H1 (cell line): ENCODE results near the gene PHLPP1. TPM values are rescaled to one million over a fixed set of nuclear protein-coding genes. Genes with fewer than 3 reads are reported as not detected.

ENCODE experiments used
- CTCF ChIA-PET: fragments of 300-600 bp; sonication (Branson Sonifier 250); formaldehyde crosslinking; loops from one replicate; lab custom pipeline; 2021; ENCODE audit not compliant: partially characterized antibody; lab: Charles Lee
- POLR2A ChIA-PET: fragments of 300-600 bp; sonication (Branson Sonifier 250); formaldehyde crosslinking; loops from one replicate; lab custom pipeline; 2021; ENCODE audit warnings: inconsistent platforms; ENCODE audit not compliant: partially characterized antibody; lab: Charles Lee
- DNase-seq, 2 experiments: peaks; one replicate each; pipeline versions ENCODE4 v3.0.0 to v3.0.0-alpha.2; 2010 to 2022; ENCODE audit warnings: low spot score in 2 of 2, low read depth in 1 of 2, mixed read lengths in 1 of 2
- FAIRE-seq: peaks from 2 replicates; lab custom pipeline; 2011; peaks lifted over from hg19 to GRCh38; lab: Jason Lieb, UNC
- H2AFZ ChIP-seq: 2 replicates; pipeline ENCODE4 v1.8.1; 2012; ENCODE audit warnings: low read length, inconsistent platforms
- H2AK5ac ChIP-seq: 2 replicates; pipeline ENCODE4 v1.6.1; 2013; ENCODE audit warnings: low read depth, low read length
- H2BK120ac ChIP-seq: replicated peaks from 2 replicates; pipeline ENCODE3; 2013; ENCODE audit warnings: low read depth, low read length, inconsistent platforms
- H2BK12ac ChIP-seq: 2 replicates; pipeline ENCODE4 v1.6.1; 2013; ENCODE audit warnings: low read depth, low read length
- H2BK15ac ChIP-seq: 2 replicates; pipeline ENCODE4 v1.6.1; 2013; ENCODE audit warnings: low read length
- H2BK20ac ChIP-seq: 2 replicates; pipeline ENCODE4 v1.6.1; 2013; ENCODE audit warnings: low read length
- H2BK5ac ChIP-seq: 2 replicates; pipeline ENCODE4 v1.6.1; 2013; ENCODE audit warnings: low read depth, low read length
- H3K14ac ChIP-seq: 2 replicates; pipeline ENCODE4 v1.6.1; 2013; ENCODE audit warnings: inconsistent platforms; ENCODE audit not compliant: insufficient read length
- H3K18ac ChIP-seq: 2 replicates; pipeline ENCODE4 v1.6.1; 2013; ENCODE audit warnings: low read length; ENCODE audit errors: extremely low read depth
- H3K23ac ChIP-seq: 2 replicates; pipeline ENCODE4 v1.6.1; 2013; ENCODE audit warnings: inconsistent platforms; ENCODE audit not compliant: insufficient read length
- H3K23me2 ChIP-seq: 2 replicates; pipeline ENCODE4 v1.6.1; 2013; ENCODE audit warnings: low read depth, low read length
- H3K27ac ChIP-seq: 2 replicates; pipeline ENCODE4 v1.6.1; 2011; ENCODE audit warnings: low read depth, low read length, inconsistent platforms
- H3K27me3 ChIP-seq, 4 experiments: replicated peaks in 1 of 4; 1 replicate in 1 of 4; 2 replicates in 3 of 4; pipeline versions ENCODE4 v1.6.1 to v1.8.1; 2011 to 2013; ENCODE audit warnings: low read length in 3 of 4, mild to moderate bottlenecking in 3 of 4, inconsistent platforms in 2 of 4, mixed read lengths in 2 of 4, moderate library complexity in 1 of 4; ENCODE audit not compliant: control insufficient read depth in 3 of 4, insufficient read depth in 3 of 4; ENCODE audit errors: extremely low read depth in 1 of 4
- H3K36me3 ChIP-seq, 4 experiments: 2 replicates each; pipeline versions ENCODE4 v1.6.1 to v1.8.1; 2011 to 2013; ENCODE audit warnings: mild to moderate bottlenecking in 4 of 4, low read length in 3 of 4, moderate library complexity in 2 of 4, control low read depth in 1 of 4, inconsistent platforms in 1 of 4; ENCODE audit not compliant: insufficient read depth in 4 of 4, control insufficient read depth in 2 of 4
- H3K4ac ChIP-seq: replicated peaks from 2 replicates; pipeline ENCODE3; 2013; ENCODE audit warnings: low read length, low read depth, mixed read lengths, inconsistent platforms; ENCODE audit not compliant: insufficient read length
- H3K4me1 ChIP-seq, 4 experiments: replicated peaks in 1 of 4; 1 replicate in 1 of 4; 2 replicates in 3 of 4; pipeline versions ENCODE4 v1.6.1 to v1.8.1; 2011 to 2013; ENCODE audit warnings: low read length in 3 of 4, inconsistent platforms in 2 of 4, mixed read lengths in 1 of 4; ENCODE audit not compliant: insufficient read depth in 4 of 4, control insufficient read depth in 3 of 4
- H3K4me2 ChIP-seq, 2 experiments: 2 replicates each; pipeline versions ENCODE4 v1.6.1 to v1.8.1; 2011 to 2013; ENCODE audit warnings: low read depth in 2 of 2, low read length in 2 of 2, control low read depth in 1 of 2, inconsistent platforms in 1 of 2, mild to moderate bottlenecking in 1 of 2; ENCODE audit not compliant: insufficient read depth in 1 of 2
- H3K4me3 ChIP-seq, 4 experiments: fragments of 200-600, 300-600 bp in 1 of 4; sonication (generic), shearing (Covaris generic), sonication (Bioruptor Twin) in 1 of 4; 2 replicates each; pipeline versions ENCODE4 v1.5.1 to v1.8.1; 2011 to 2016; ENCODE audit warnings: low read length in 4 of 4, low read depth in 3 of 4, control low read depth in 2 of 4, inconsistent platforms in 2 of 4, mild to moderate bottlenecking in 2 of 4, mixed read lengths in 1 of 4, moderate library complexity in 1 of 4; ENCODE audit not compliant: insufficient read depth in 2 of 4; ENCODE audit errors: extremely low read depth in 1 of 4
- H3K56ac ChIP-seq: replicated peaks from 2 replicates; pipeline ENCODE3; 2013; ENCODE audit warnings: low read depth, mild to moderate bottlenecking, mixed read lengths, low read length, inconsistent platforms; ENCODE audit not compliant: insufficient read length
- H3K79me1 ChIP-seq: 2 replicates; pipeline ENCODE4 v1.6.1; 2013; ENCODE audit warnings: low read depth, low read length, control low read depth
- H3K79me2 ChIP-seq, 2 experiments: 2 replicates each; pipeline versions ENCODE4 v1.6.1 to v1.8.1; 2012 to 2013; ENCODE audit warnings: low read length in 2 of 2, mild to moderate bottlenecking in 2 of 2, inconsistent platforms in 1 of 2; ENCODE audit not compliant: insufficient read depth in 2 of 2, control insufficient read depth in 1 of 2
- H3K9ac ChIP-seq, 4 experiments: replicated peaks in 1 of 4; 1 replicate in 1 of 4; 2 replicates in 3 of 4; pipeline versions ENCODE4 v1.6.1 to v1.8.1; 2011 to 2013; ENCODE audit warnings: low read depth in 3 of 4, low read length in 3 of 4, control low read depth in 2 of 4, mild to moderate bottlenecking in 2 of 4, moderate library complexity in 2 of 4, inconsistent platforms in 1 of 4; ENCODE audit errors: extremely low read depth in 1 of 4
- H3K9me3 ChIP-seq, 2 experiments: 2 replicates each; pipeline versions ENCODE4 v1.6.1 to v1.8.1; 2012 to 2013; ENCODE audit warnings: mild to moderate bottlenecking in 2 of 2, moderate library complexity in 2 of 2, control low read depth in 1 of 2, inconsistent platforms in 1 of 2, low read depth in 1 of 2, low read length in 1 of 2, mixed read lengths in 1 of 2; ENCODE audit not compliant: insufficient read depth in 2 of 2
- H4K20me1 ChIP-seq, 2 experiments: replicated peaks in 1 of 2; 2 replicates each; pipeline versions ENCODE3 to v1.8.1; 2011 to 2013; ENCODE audit warnings: inconsistent platforms in 2 of 2, low read length in 2 of 2, mild to moderate bottlenecking in 1 of 2; ENCODE audit not compliant: insufficient read depth in 2 of 2, control insufficient read depth in 1 of 2
- H4K5ac ChIP-seq: 2 replicates; pipeline ENCODE4 v1.6.1; 2013; ENCODE audit warnings: low read length, low read depth, mixed read lengths, inconsistent platforms; ENCODE audit not compliant: insufficient read length
- H4K8ac ChIP-seq: 2 replicates; pipeline ENCODE4 v1.8.0; 2013; ENCODE audit warnings: mild to moderate bottlenecking, moderate library complexity, low read length, inconsistent platforms; ENCODE audit not compliant: insufficient read depth; ENCODE audit errors: extremely low read depth
- H4K91ac ChIP-seq: replicated peaks from 2 replicates; pipeline ENCODE3; 2013; ENCODE audit warnings: low read length, mixed read lengths, inconsistent platforms; ENCODE audit not compliant: insufficient read length
- BACH1 ChIP-seq: IDR thresholded peaks from 2 replicates; pipeline ENCODE4 v1.6.1; 2012; ENCODE audit warnings: low read length, improper control_type of control experiment
- BCL11A ChIP-seq, 2 experiments: IDR thresholded peaks; one replicate each; pipeline ENCODE4 v1.6.1; 2011; ENCODE audit warnings: low read depth in 2 of 2, low read length in 2 of 2, mild to moderate bottlenecking in 2 of 2
- RNF2 ChIP-seq: fragments of 200-900, 300-1000 bp; sonication (generic); IDR thresholded peaks from 2 replicates; pipeline ENCODE4 v1.7.1; 2016; ENCODE audit warnings: borderline replicate concordance, low read depth, mild to moderate bottlenecking, antibody characterized with exemption, low read length; ENCODE audit not compliant: poor library complexity, severe bottlenecking; ENCODE audit errors: missing control alignments
- SRF ChIP-seq: IDR thresholded peaks from 2 replicates; pipeline ENCODE4 v1.6.1; 2011; ENCODE audit warnings: mild to moderate bottlenecking, low read depth, low read length, moderate library complexity
- USF2 ChIP-seq: IDR thresholded peaks from 2 replicates; pipeline ENCODE4 v1.6.1; 2011; ENCODE audit warnings: low read length, improper control_type of control experiment
- WGBS, 2 experiments: shearing (Covaris generic) in 1 of 2; methylation state at CpG; one replicate each; pipeline versions ENCODE4 v1.1.6 to v1.1.7; 2013 to 2015; ENCODE audit warnings: low lambda C conversion rate in 2 of 2, mixed read lengths in 2 of 2, inconsistent platforms in 1 of 2, low coverage in 1 of 2, missing lambda C conversion rate in 1 of 2; ENCODE audit not compliant: insufficient replicate concordance in 2 of 2, insufficient coverage in 1 of 2, insufficient read length in 1 of 2; ENCODE audit errors: extremely low coverage in 1 of 2, missing lambda C conversion rate in 1 of 2; 5-methylcytosine and 5-hydroxymethylcytosine counted together
- polyA plus RNA-seq, 7 experiments: library from polyadenylated mRNA; depleted of rRNA in 3 of 7; stranded (reverse) in 5 of 7; unstranded in 2 of 7; fragments of >200 nt in 5 of 7; fragments of 200-250 nt in 2 of 7; gene quantifications; 1 replicate in 5 of 7; 2 replicates in 1 of 7; 4 replicates in 1 of 7; pipeline versions ENCODE4 v1.2.1 to v1.2.3, GENCODE V29; 2011 to 2013; ENCODE audit warnings: missing spikeins in 2 of 7, mixed read lengths in 2 of 7
- total RNA-seq: library from RNA; stranded (reverse); fragmentation: NEBNext Ultra II Directional; extraction: Animal tissue kit (Norgen Biotek cat#: 25700); gene quantifications from 2 replicates; pipeline ENCODE4 v1.2.1, GENCODE V29; 2021

Gene PHLPP1
- total and polyA plus RNA-seq, 2 of the 8 experiments (the other 6 are each of a cell fraction or from before 2014, with no cell fraction given) = 28.0 to 66.3 TPM

DNA sequence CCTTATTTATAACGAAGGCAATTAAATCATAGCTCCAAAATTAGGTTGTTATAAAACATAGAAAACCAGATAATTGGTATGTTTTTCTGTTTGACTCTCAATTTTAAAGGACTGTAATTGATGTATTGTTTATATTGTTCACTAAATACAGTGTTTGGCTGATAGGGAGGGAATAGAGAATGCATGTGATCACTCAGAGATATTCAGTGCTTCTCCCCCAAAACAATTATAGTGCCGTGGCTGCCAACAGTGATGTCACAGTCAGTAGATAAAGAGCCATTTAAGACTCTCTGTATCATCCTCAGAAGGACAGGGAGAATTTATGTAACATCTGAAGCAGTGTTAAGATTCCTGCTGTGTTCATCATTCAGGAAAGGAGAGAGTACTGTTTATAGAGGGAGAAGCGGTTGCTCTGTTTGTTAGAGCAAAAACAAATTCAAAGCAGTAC is 69.6 kb downstream of the PHLPP1 start:
- CTCF ChIA-PET = interaction anchor here (0.6 to 1.6 kb wide), 3 partner anchors 11 to 649 kb away, joined by 3 to 6 read pairs (median 5); no protein-coding TSS in a partner anchor
- POLR2A ChIA-PET = interaction anchor here (0.5 to 1.4 kb wide), 3 partner anchors 17 to 65 kb away, joined by 3 to 4 read pairs (median 3); no protein-coding TSS in a partner anchor
- no peak overlapping the region for H3K9ac ChIP-seq

More for the DNA sequence above, 69.6 kb downstream of the PHLPP1 start:
- Histone ChIP-seq H2BK120ac (no peak overlapping the region), H3K27me3 (no peaks in the 10 kb centered on the region)
- TF ChIP-seq SRF (no peak), RNF2 (no peak), USF2 (no peak), BCL11A (IDR thresholded peaks at IDR 0.05; ENCODE audit: low read depth in 2 of 2, low read length in 2 of 2) (no peak), BACH1 (no peak)
- TF ChIP-seq, all 59 proteins: peak for 0
- H2BK5ac ChIP-seq = no peak overlapping the region
- no peak overlapping the region for H3K18ac ChIP-seq
- peaks cover 9 to 100% of the 10 kb centered on the region in 2 experiments; a peak in 3 of 4 replicates for H3K79me2 ChIP-seq
- H3K4me1 ChIP-seq = peaks cover 9 to 38% (median 22%) of the 10 kb centered on the region in 4 experiments; a peak in 6 of 7 replicates
- H2BK12ac ChIP-seq = no peak overlapping the region
- no peak overlapping the region for H3K14ac ChIP-seq
- no peak overlapping the region for H2BK15ac ChIP-seq
- no peak overlapping the region for H3K56ac ChIP-seq
- no peak overlapping the region for H3K23ac ChIP-seq
- peaks cover 8% of the 10 kb centered on the region; the same call in 1 of the 2 replicates for H3K79me1 ChIP-seq
- H4K91ac ChIP-seq = no peak overlapping the region
- H3K36me3 ChIP-seq = no peaks in the 10 kb centered on the region
- H3K23me2 ChIP-seq = no peaks in the 10 kb centered on the region
- H3K4me2 ChIP-seq = no peak overlapping the region
- H4K20me1 ChIP-seq = peaks cover 0 to 10% of the 10 kb centered on the region in 2 experiments
- H3K9me3 ChIP-seq = no peaks in the 10 kb centered on the region
- 63% methylated on average over 3 of the region's 3 CpGs; no CpG with 5 or more reads in 1 of the 2 experiments for WGBS, 2 experiments
- H4K5ac ChIP-seq = no peak overlapping the region
- no peak overlapping the region for H3K4me3 ChIP-seq
- no peak overlapping the region for H2AK5ac ChIP-seq
- no peak overlapping the region for H3K4ac ChIP-seq
- H4K8ac ChIP-seq = no peak overlapping the region
- FAIRE-seq (no peak), DNase-seq (no peak)
- no peak overlapping the region for H3K27ac ChIP-seq
- H2AFZ ChIP-seq = no peak overlapping the region
- no peak overlapping the region for H2BK20ac ChIP-seq
